CD4-positive, alpha-beta T cell (primary cell): ENCODE measurements around the gene NUDT7. TPM values are rescaled to one million over a fixed set of nuclear protein-coding genes. Genes with fewer than 3 reads are reported as not detected.

Source experiments
- ATAC-seq: fragments of 200-7000 bp; cut with Tn5 transposase; one replicate; pipeline ENCODE4 v1.10.0; 2022; ENCODE audit warnings: mild to moderate bottlenecking; ENCODE audit not compliant: poor library complexity
- CTCF ChIA-PET: fragments of 350-600 bp; sonication (Branson Sonifier 250); formaldehyde crosslinking; loops from one replicate; lab custom pipeline; 2021; ENCODE audit warnings: antibody characterized with exemption, inconsistent platforms; lab: Charles Lee
- POLR2A ChIA-PET: fragments of 350-600 bp; sonication (Branson Sonifier 250); formaldehyde crosslinking; loops from one replicate; lab custom pipeline; 2021; ENCODE audit warnings: antibody characterized with exemption, inconsistent platforms; lab: Charles Lee
- DNase-seq, 14 experiments: peaks; one replicate each; pipeline ENCODE4 v3.0.0-alpha.2; 2013 to 2020; ENCODE audit warnings: mixed read lengths in 2 of 14
- H3K27ac ChIP-seq, 2 donors: one replicate each; pipeline versions ENCODE4 v1.5.1 to v1.7.0; 2013; ENCODE audit warnings: low read length in 2 of 2, low read depth in 1 of 2, mild to moderate bottlenecking in 1 of 2
- H3K27me3 ChIP-seq, 2 experiments: 1 replicate in 1 of 2; 2 replicates in 1 of 2; pipeline versions ENCODE4 v1.6.1 to v1.7.0; 2013; ENCODE audit warnings: low read length in 2 of 2, control low read depth in 1 of 2, mild to moderate bottlenecking in 1 of 2, moderate library complexity in 1 of 2; ENCODE audit not compliant: insufficient read depth in 2 of 2, control insufficient read depth in 1 of 2
- H3K36me3 ChIP-seq: one replicate; pipeline ENCODE4 v1.6.1; 2013; ENCODE audit warnings: low read length, control low read depth; ENCODE audit not compliant: insufficient read depth
- H3K4me1 ChIP-seq: one replicate; pipeline ENCODE4 v1.6.1; 2013; ENCODE audit warnings: low read length, control low read depth; ENCODE audit not compliant: insufficient read depth
- H3K4me3 ChIP-seq: one replicate; pipeline ENCODE4 v1.5.1; 2013; ENCODE audit warnings: mild to moderate bottlenecking, low read length, moderate library complexity
- H3K9me3 ChIP-seq, 2 experiments: 1 replicate in 1 of 2; 2 replicates in 1 of 2; pipeline versions ENCODE4 v1.6.1 to v1.7.0; 2013; ENCODE audit warnings: low read length in 2 of 2, mild to moderate bottlenecking in 2 of 2, control low read depth in 1 of 2, moderate library complexity in 1 of 2; ENCODE audit not compliant: control insufficient read depth in 1 of 2, insufficient read depth in 1 of 2
- H3K27ac Mint-ChIP-seq: one replicate; pipeline ENCODE4 v1.8.0; 2020; ENCODE audit warnings: mixed read lengths
- H3K27me3 Mint-ChIP-seq: one replicate; pipeline ENCODE4 v1.8.0; 2021; ENCODE audit warnings: mixed read lengths
- H3K36me3 Mint-ChIP-seq: one replicate; pipeline ENCODE4 v1.8.0; 2021; ENCODE audit warnings: low read depth, mixed read lengths
- H3K4me1 Mint-ChIP-seq: one replicate; pipeline ENCODE4 v1.8.0; 2021; ENCODE audit warnings: low read depth, mixed read lengths
- H3K4me3 Mint-ChIP-seq: one replicate; pipeline ENCODE4 v1.8.0; 2020; ENCODE audit warnings: mild to moderate bottlenecking, mixed read lengths
- H3K9me3 Mint-ChIP-seq: one replicate; pipeline ENCODE4 v1.8.0; 2020; ENCODE audit warnings: mixed read lengths
- CTCF ChIP-seq: fragments of 200-600 bp; IDR thresholded peaks from one replicate; pipeline ENCODE4 v1.8.0; 2022; ENCODE audit warnings: antibody characterized with exemption, mild to moderate bottlenecking
- intact Hi-C, 2 experiments: fragments of 100-400 bp; cut with DNase I in 1 of 2; cut with micrococcal nuclease in 1 of 2; formaldehyde crosslinking; loops; one replicate each; pipeline versions ENCODE4 v1.15.1 to v1.9.0; 2023 to 2025; cut with DNase I, micrococcal nuclease
- total RNA-seq, 174 experiments: library from RNA in 2 of 174; stranded (reverse) in 2 of 174; gene quantifications; one replicate each; pipeline ENCODE4 v1.2.3 and lab custom pipeline; 2021 to 2026

Gene NUDT7
- total RNA-seq, 2 experiments from 2014 or later, result 0.93 to 1.5 TPM

GRCh38 chr16:77711775-77712174 lies 10.5 kb upstream of the NUDT7 start:
- no peak for DNase-seq
- TF ChIP-seq CTCF, result no peak
- Mint-ChIP-seq H3K4me3 (no peak overlapping the region), H3K4me1 (no peaks in the 10 kb centered on the region), H3K27me3 (peaks cover 9% of the 10 kb centered on the region), H3K9me3 (no peaks in the 10 kb centered on the region), H3K27ac (no peak overlapping the region), H3K36me3 (no peaks in the 10 kb centered on the region)
- H3K4me1 ChIP-seq, result no peaks in the 10 kb centered on the region
- no peak overlapping the region for H3K27ac ChIP-seq
- intact Hi-C loops, result no loop called here
- no peaks in the 10 kb centered on the region for H3K36me3 ChIP-seq
- no peaks in the 10 kb centered on the region for H3K9me3 ChIP-seq
- CTCF ChIA-PET, result no interaction called here
- no peak for ATAC-seq
- POLR2A ChIA-PET, result interaction anchor here (0.7 kb wide), 1 partner anchor 11 kb away, joined by 3 read pairs; the partner anchor contains the start of gene NUDT7
- no peak overlapping the region for H3K4me3 ChIP-seq
- H3K27me3 ChIP-seq, result no peaks in the 10 kb centered on the region

GRCh38 chr16:77715145-77715544 lies 7.2 kb upstream of the NUDT7 start:
- no peak overlapping the region for H3K27ac Mint-ChIP-seq
- no peaks in the 10 kb centered on the region for H3K27me3 Mint-ChIP-seq
- POLR2A ChIA-PET, result no interaction called here
- no peak overlapping the region for H3K4me3 Mint-ChIP-seq
- no peaks in the 10 kb centered on the region for H3K36me3 Mint-ChIP-seq
- Histone ChIP-seq H3K27me3 (no peaks in the 10 kb centered on the region), H3K36me3 (no peaks in the 10 kb centered on the region), H3K27ac (no peak overlapping the region), H3K4me3 (no peak overlapping the region), H3K9me3 (no peaks in the 10 kb centered on the region), H3K4me1 (no peaks in the 10 kb centered on the region)
- TF ChIP-seq CTCF, result no peak
- CTCF ChIA-PET, result no interaction called here
- ATAC-seq, result no peak
- H3K9me3 Mint-ChIP-seq, result no peaks in the 10 kb centered on the region
- no peak for DNase-seq
- H3K4me1 Mint-ChIP-seq, result no peaks in the 10 kb centered on the region
- intact Hi-C loops, result no loop called here

GRCh38 chr16:77721752-77722308 lies 484 bp upstream of the NUDT7 start:
- Mint-ChIP-seq H3K4me1 (peaks cover 17% of the 10 kb centered on the region), H3K9me3 (no peaks in the 10 kb centered on the region), H3K4me3 (peak overlapping the region; percentile 94), H3K27me3 (no peaks in the 10 kb centered on the region), H3K27ac (peak overlapping the region; percentile 87), H3K36me3 (peaks cover 14% of the 10 kb centered on the region)
- peak overlapping the region; percentile 95 for H3K4me3 ChIP-seq
- CTCF ChIA-PET, result no interaction called here
- DNase-seq (no peak), ATAC-seq (peak; percentile 10)
- intact Hi-C loops, result loop anchor here in 1 of 2 experiments (1.0 to 10.0 kb wide), 4 partner anchors 376 to 1883 kb away; partner anchors contain the start of genes MAF and MON1B
- POLR2A ChIA-PET, result interaction anchor here (0.8 to 1.9 kb wide), 3 partner anchors 23 to 531 kb away, joined by 4 to 6 read pairs (median 4); partner anchors contain the start of genes MON1B and WWOX
- no peaks in the 10 kb centered on the region for H3K27me3 ChIP-seq
- no peak for TF ChIP-seq CTCF
- no peaks in the 10 kb centered on the region for H3K9me3 ChIP-seq
- no peaks in the 10 kb centered on the region for H3K36me3 ChIP-seq
- no peak overlapping the region for H3K27ac ChIP-seq
- H3K4me1 ChIP-seq, result peaks cover 19% of the 10 kb centered on the region
